Heart left ventricle (tissue), 16 donors: ENCODE measurements around the gene GFPT1. TPM values are rescaled to one million over a fixed set of nuclear protein-coding genes. Genes with fewer than 3 reads are reported as not detected.

Experiments used
- ATAC-seq, 4 donors: fragments of 200-7000 bp; cut with Tn5 transposase; one replicate each; pipeline ENCODE4 v1.9.1; 2020 to 2022; ENCODE audit warnings: moderate library complexity in 4 of 4, mild to moderate bottlenecking in 3 of 4, moderate number of reproducible peaks in 1 of 4
- DNase-seq, 5 donors: peaks; one replicate each; pipeline ENCODE4 v3.0.0-alpha.2; 2020
- H3K27ac ChIP-seq, 12 donors: fragments of 200-600 bp; sonication (generic) in 4 of 12; one replicate each; pipeline versions ENCODE4 v1.5.0 to v1.8.0; 2016 to 2022; ENCODE audit warnings: mild to moderate bottlenecking in 2 of 12
- H3K27me3 ChIP-seq, 9 donors: fragments of 200-600 bp; sonication (generic) in 2 of 9; one replicate each; pipeline versions ENCODE4 v1.5.1 to v1.8.0; 2016 to 2022; ENCODE audit warnings: mild to moderate bottlenecking in 3 of 9
- H3K36me3 ChIP-seq, 9 donors: fragments of 200-600 bp; sonication (generic) in 2 of 9; one replicate each; pipeline versions ENCODE4 v1.5.0 to v1.8.0; 2018 to 2022; ENCODE audit warnings: mild to moderate bottlenecking in 2 of 9
- H3K4me1 ChIP-seq, 12 donors: fragments of 200-600 bp; sonication (generic) in 4 of 12; one replicate each; pipeline versions ENCODE4 v1.5.0 to v1.8.0; 2016 to 2022; ENCODE audit warnings: mild to moderate bottlenecking in 3 of 12
- H3K4me3 ChIP-seq, 12 donors: fragments of 200-600 bp; sonication (generic) in 4 of 12; one replicate each; pipeline versions ENCODE4 v1.5.0 to v1.8.0; 2017 to 2022; ENCODE audit warnings: mild to moderate bottlenecking in 9 of 12, moderate library complexity in 4 of 12
- H3K9me3 ChIP-seq, 12 donors: fragments of 200-600 bp; sonication (generic) in 4 of 12; one replicate each; pipeline versions ENCODE4 v1.5.0 to v1.8.0; 2016 to 2022; ENCODE audit warnings: mild to moderate bottlenecking in 1 of 12
- POLR2A ChIP-seq, 2 donors: fragments of 450-650 bp; IDR thresholded peaks; one replicate each; pipeline ENCODE4 v1.6.1; 2017; ENCODE audit warnings: antibody characterized with exemption in 2 of 2, mild to moderate bottlenecking in 2 of 2, moderate library complexity in 2 of 2
- WGBS, 4 donors: extraction: QIAGEN DNeasy Blood & Tissue Kit in 2 of 4; methylation state at CpG; one replicate each; pipeline versions ENCODE4 v1.1.5 to v1.1.7; 2013 to 2018; 5-methylcytosine and 5-hydroxymethylcytosine counted together
- intact Hi-C, 10 donors: fragments of 100-400 bp; cut with DNase I; formaldehyde crosslinking; loops; one replicate each; pipeline versions ENCODE4 v1.11.1 to v1.14.2; 2022
- long read RNA-seq, 3 donors: library from polyadenylated mRNA; unstranded; transcript quantifications; one replicate each; pipeline ENCODE4 v2.0.0, GENCODE V29; 2020 to 2021
- polyA plus RNA-seq, 2 donors: library from polyadenylated mRNA; stranded (reverse); fragments of 200-250 nt; gene quantifications; one replicate each; pipeline ENCODE4 v1.2.3, GENCODE V29; 2013
- total RNA-seq, 9 donors: library from RNA; depleted of rRNA in 2 of 9; stranded (reverse); fragments of >200 nt in 2 of 9; fragmentation: NEBNext Ultra II Directional in 3 of 9; extraction: Animal tissue kit (Norgen Biotek cat#: 25700) in 3 of 9; gene quantifications; one replicate each; pipeline versions ENCODE4 v1.1.0 to v1.2.4, GENCODE V29; 2016 to 2023
- TF ChIP-seq, protein P1 (sequence below), 12 donors: fragments of 200-600 bp; sonication (generic) in 4 of 12; IDR thresholded peaks; one replicate each; pipeline versions ENCODE4 v1.5.0 to v1.8.0; 2018 to 2022; ENCODE audit warnings: antibody characterized with exemption in 12 of 12, mild to moderate bottlenecking in 5 of 12
- donor health status: ischemic (EF 13 %, LVEDD 7.1; RV severe dilation, severe dysfunction).
- donor health status: healthy with polysubstance abuse.
- donor health status: DM: no; HTN: yes; CAD: no.
- donor health status: DM: no; HTN: no; CAD: no.
- donor health status: ischemic (EF 25% LVEDD 6.9; RV normal size, moderate dysfunction).
- donor health status: ischemic (EF 25% LVEDD 5.7; RV mildly dilated, moderate dysfunction).
- donor health status: healthy.
- donor health status: DM: yes; HTN: yes; CAD: no.
- donor health status: ischemic (EF 35%, LVEDD 5.7; RV mildly dilated, moderate dysfunction).
- donor health status: nonischemic (EF 11% LVEDD 7.7; RV severe dilation, severe dysfunction).
- donor health status: DM: yes; HTN: yes; CAD: no.
- donor health status: PGD.
- donor health status: ischemic (EF 29% LVEDD 5.4; RV normal size, mild dysfunction).
- donor health status: nonischemic (EF 23%, LVEDD 6.1; RV moderate dilation, normal function).

The GFPT1 gene
- total RNA-seq (10 to 100 TPM; 22.6 to 87.9 (median 46.9) TPM), polyA plus RNA-seq (10 to 100 TPM in 1 of 2 donors, 1 to 10 TPM in 1; 5.7 to 28.5 TPM)
- long read RNA-seq, donor 1, full-length matches to known transcripts, result 64 of 79 reads
- long read RNA-seq, donor 1, partial matches to known transcripts, result 7 of 79 reads
- long read RNA-seq, donor 1, other reads (novel, unspliced or antisense), result 8 of 79 reads
- long read RNA-seq, donor 2, full-length matches to known transcripts, result 146 of 169 reads
- long read RNA-seq, donor 2, partial matches to known transcripts, result 11 of 169 reads
- long read RNA-seq, donor 2, other reads (novel, unspliced or antisense), result 12 of 169 reads
- long read RNA-seq, donor 3, full-length matches to known transcripts, result 71 of 84 reads
- long read RNA-seq, donor 3, partial matches to known transcripts, result 7 of 84 reads
- long read RNA-seq, donor 3, other reads (novel, unspliced or antisense), result 6 of 84 reads

GRCh38 chr2:69386789-69387734, at the start of gene GFPT1:
Gene GFPT1 (minus strand): TSS chr2:69387227. CDS start chr2:69387071, 156 bp downstream.
- Histone ChIP-seq H3K36me3 (no peaks in the 10 kb centered on the region), H3K9me3 (no peaks in the 10 kb centered on the region), H3K4me3 (peak within 1 kb of the TSS; percentile 49 to 98 (median 91)), H3K27ac (peak within 1 kb of the TSS; percentile 33 to 89 (median 86)), H3K27me3 (no peaks in the 10 kb centered on the region), H3K4me1 (peaks cover 0 to 66% (median 21%) of the 10 kb centered on the region in 12 donors)
- intact Hi-C loops, result loop anchor here in 4 of 10 donors (5.0 to 10.0 kb wide), 2 partner anchors 50 to 98 kb away; partner anchors contain the start of gene NFU1 (in 3 of the 4)
- 0 to 2% (median 1%) methylated on average over 38 to 97 of the region's 97 CpGs for WGBS, 4 donors
- DNase-seq, result peak; percentile 94 to 97 (median 96)
- TF ChIP-seq, protein P1, sequence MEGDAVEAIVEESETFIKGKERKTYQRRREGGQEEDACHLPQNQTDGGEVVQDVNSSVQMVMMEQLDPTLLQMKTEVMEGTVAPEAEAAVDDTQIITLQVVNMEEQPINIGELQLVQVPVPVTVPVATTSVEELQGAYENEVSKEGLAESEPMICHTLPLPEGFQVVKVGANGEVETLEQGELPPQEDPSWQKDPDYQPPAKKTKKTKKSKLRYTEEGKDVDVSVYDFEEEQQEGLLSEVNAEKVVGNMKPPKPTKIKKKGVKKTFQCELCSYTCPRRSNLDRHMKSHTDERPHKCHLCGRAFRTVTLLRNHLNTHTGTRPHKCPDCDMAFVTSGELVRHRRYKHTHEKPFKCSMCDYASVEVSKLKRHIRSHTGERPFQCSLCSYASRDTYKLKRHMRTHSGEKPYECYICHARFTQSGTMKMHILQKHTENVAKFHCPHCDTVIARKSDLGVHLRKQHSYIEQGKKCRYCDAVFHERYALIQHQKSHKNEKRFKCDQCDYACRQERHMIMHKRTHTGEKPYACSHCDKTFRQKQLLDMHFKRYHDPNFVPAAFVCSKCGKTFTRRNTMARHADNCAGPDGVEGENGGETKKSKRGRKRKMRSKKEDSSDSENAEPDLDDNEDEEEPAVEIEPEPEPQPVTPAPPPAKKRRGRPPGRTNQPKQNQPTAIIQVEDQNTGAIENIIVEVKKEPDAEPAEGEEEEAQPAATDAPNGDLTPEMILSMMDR (IDR thresholded peaks at IDR 0.05), result no peak
- TF ChIP-seq POLR2A (IDR thresholded peaks at IDR 0.05), result peak in 1 of 2 donors; percentile 90
- peak; percentile 94 to 99 (median 98) for ATAC-seq

DNA sequence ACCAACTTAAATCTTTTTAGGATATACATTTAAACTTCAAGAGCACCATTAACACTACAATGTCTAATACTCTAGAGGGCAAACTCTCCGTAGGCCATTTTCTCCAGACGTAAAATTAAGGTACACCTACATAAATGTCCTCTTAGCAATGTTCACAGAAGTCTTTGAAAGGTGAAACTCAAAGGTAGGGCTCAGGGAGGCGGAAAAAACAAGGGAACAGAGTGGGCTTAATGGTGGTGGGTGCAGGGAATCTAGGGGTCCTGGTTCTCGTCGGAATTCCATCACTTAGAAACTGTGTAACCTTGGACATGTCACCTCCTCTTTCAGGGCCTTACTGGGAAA, 49.5 kb upstream of the GFPT1 start:
- no peak for DNase-seq
- Histone ChIP-seq H3K4me3 (peak overlapping the region; percentile 70 to 97 (median 84)), H3K27me3 (no peaks in the 10 kb centered on the region), H3K27ac (peak overlapping the region; percentile 84 to 99 (median 96)), H3K4me1 (peaks cover 5 to 37% (median 21%) of the 10 kb centered on the region in 12 donors), H3K36me3 (peaks cover 0 to 8% (median 4%) of the 10 kb centered on the region in 9 donors), H3K9me3 (no peaks in the 10 kb centered on the region)
- intact Hi-C loops, result loop anchor here in 4 of 10 donors (5.0 kb wide), 3 partner anchors 39 to 206 kb away; partner anchors contain the start of genes GFPT1 (in 3 of the 4) and AAK1 (in 1 of the 4)
- ATAC-seq, result no peak
- TF ChIP-seq, protein P1 (IDR thresholded peaks at IDR 0.05), result peak in 1 of 12 donors; percentile 14
- no peak for TF ChIP-seq POLR2A (IDR thresholded peaks at IDR 0.05)
- 6 to 7% (median 6%) methylated on average over 5 of the region's 5 CpGs for WGBS, 4 donors

DNA sequence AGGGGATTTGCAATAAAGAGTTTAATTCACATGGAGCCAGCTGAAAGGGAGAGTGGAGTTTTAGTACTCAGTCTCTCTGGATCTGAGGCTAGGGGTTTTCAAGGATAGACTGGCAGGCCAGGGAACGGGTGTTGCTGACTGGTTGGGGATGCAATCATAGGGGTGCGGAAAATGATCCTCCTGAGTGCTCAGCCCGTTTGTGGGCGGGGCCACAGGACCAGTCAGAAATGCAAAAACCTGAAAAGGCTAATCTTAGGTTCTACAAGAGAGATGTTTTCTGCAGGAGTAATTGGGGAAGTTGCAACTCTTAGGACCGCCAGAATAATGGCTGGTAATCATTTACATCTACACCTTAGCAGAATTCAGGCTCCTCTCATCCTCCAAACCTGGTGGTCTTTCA, 47.7 kb upstream of the GFPT1 start:
- peaks cover 0 to 23% (median 21%) of the 10 kb centered on the region in 9 donors for H3K36me3 ChIP-seq
- intact Hi-C loops, result loop anchor here in 4 of 10 donors (5.0 kb wide), 3 partner anchors 37 to 208 kb away; partner anchors contain the start of genes GFPT1 (in 3 of the 4) and AAK1 (in 1 of the 4)
- ATAC-seq (no peak), DNase-seq (no peak)
- H3K27ac ChIP-seq, result peak overlapping the region in 1 of 12 donors; percentile 0
- TF ChIP-seq, protein P1 (IDR thresholded peaks at IDR 0.05), result no peak
- no peak for TF ChIP-seq POLR2A (IDR thresholded peaks at IDR 0.05)
- WGBS, 4 donors, result 81 to 92% (median 83%) methylated on average over 5 of the region's 5 CpGs
- H3K27me3 ChIP-seq, result no peaks in the 10 kb centered on the region
- no peaks in the 10 kb centered on the region for H3K9me3 ChIP-seq
- no peak overlapping the region for H3K4me3 ChIP-seq
- peaks cover 5 to 37% (median 21%) of the 10 kb centered on the region in 12 donors for H3K4me1 ChIP-seq
